ENCODE results near the gene MUC5B. TPM values are rescaled to one million over a fixed set of nuclear protein-coding genes. Genes with fewer than 3 reads are reported as not detected.
A peak's percentile ranks its signal among the peaks of the same experiment; 100 is the strongest.
"Not testable (repeated sequence)": the region's sequence is repeated elsewhere in the genome, so short reads cannot be mapped to it uniquely, and the experiment has no call there.

Gene MUC5B
- total RNA-seq, 1 donor from 2014 or later: not detected

DNA sequence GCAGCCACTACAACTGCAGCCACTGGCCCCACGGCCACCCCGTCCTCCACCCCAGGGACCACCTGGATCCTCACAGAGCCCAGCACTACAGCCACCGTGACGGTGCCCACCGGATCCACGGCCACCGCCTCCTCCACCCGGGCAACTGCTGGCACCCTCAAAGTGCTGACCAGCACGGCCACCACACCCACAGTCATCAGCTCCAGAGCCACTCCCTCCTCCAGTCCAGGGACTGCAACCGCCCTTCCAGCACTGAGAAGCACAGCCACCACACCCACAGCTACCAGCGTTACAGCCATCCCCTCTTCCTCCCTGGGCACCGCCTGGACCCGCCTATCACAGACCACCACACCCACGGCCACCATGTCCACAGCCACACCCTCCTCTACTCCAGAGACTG lies 23.4 kb downstream of the MUC5B start:
- not testable (repeated sequence) for H3K27me3 ChIP-seq (ENCODE audit: control insufficient read depth, insufficient read depth, low read length); DNase-seq (ENCODE audit: low read depth); H3K36me3 ChIP-seq (ENCODE audit: control insufficient read depth, insufficient read depth, low read length); H3K4me3 ChIP-seq (ENCODE audit: low read depth, low read length)
- peak; percentile 84 for FAIRE-seq

DNA sequence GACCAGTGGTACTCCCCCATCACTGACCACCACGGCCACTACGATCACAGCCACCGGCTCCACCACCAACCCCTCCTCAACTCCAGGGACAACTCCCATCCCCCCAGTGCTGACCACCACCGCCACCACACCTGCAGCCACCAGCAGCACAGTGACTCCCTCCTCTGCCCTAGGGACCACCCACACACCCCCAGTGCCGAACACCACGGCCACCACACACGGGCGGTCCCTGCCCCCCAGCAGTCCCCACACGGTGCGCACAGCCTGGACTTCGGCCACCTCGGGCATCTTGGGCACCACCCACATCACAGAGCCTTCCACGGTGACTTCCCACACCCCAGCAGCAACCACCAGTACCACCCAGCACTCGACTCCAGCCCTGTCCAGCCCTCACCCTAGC lies 24.2 kb downstream of the MUC5B start:
- DNase-seq (ENCODE audit: low read depth); H3K27me3 ChIP-seq (ENCODE audit: control insufficient read depth, insufficient read depth, low read length); FAIRE-seq; H3K4me3 ChIP-seq (ENCODE audit: low read depth, low read length); H3K36me3 ChIP-seq (ENCODE audit: control insufficient read depth, insufficient read depth, low read length): not testable (repeated sequence)

- not testable (repeated sequence) for FAIRE-seq; H3K36me3 ChIP-seq (ENCODE audit: control insufficient read depth, insufficient read depth, low read length); DNase-seq (ENCODE audit: low read depth); H3K4me3 ChIP-seq (ENCODE audit: low read depth, low read length); H3K27me3 ChIP-seq (ENCODE audit: control insufficient read depth, insufficient read depth, low read length)
Observed at GRCh38 chr11:1248951-1249350, 26.1 kb downstream of the MUC5B start.

- DNase-seq (ENCODE audit: low read depth); FAIRE-seq; H3K36me3 ChIP-seq (ENCODE audit: control insufficient read depth, insufficient read depth, low read length); H3K27me3 ChIP-seq (ENCODE audit: control insufficient read depth, insufficient read depth, low read length); H3K4me3 ChIP-seq (ENCODE audit: low read depth, low read length): not testable (repeated sequence)
Observed at GRCh38 chr11:1250411-1250810, 27.5 kb downstream of the MUC5B start.

DNA sequence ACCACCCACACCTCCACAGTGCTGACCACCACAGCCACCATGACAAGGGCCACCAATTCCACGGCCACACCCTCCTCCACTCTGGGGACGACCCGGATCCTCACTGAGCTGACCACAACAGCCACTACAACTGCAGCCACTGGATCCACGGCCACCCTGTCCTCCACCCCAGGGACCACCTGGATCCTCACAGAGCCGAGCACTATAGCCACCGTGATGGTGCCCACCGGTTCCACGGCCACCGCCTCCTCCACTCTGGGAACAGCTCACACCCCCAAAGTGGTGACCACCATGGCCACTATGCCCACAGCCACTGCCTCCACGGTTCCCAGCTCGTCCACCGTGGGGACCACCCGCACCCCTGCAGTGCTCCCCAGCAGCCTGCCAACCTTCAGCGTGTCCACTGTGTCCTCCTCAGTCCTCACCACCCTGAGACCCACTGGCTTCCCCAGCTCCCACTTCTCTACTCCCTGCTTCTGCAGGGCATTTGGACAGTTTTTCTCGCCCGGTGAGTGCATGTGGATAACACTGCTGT lies 28.4 kb downstream of the MUC5B start:
- no peak for FAIRE-seq
- DNase-seq (ENCODE audit: low read depth): no peak
- H3K4me3 ChIP-seq (ENCODE audit: low read depth, low read length): no peak overlapping the region
- TF ChIP-seq, protein P1, sequence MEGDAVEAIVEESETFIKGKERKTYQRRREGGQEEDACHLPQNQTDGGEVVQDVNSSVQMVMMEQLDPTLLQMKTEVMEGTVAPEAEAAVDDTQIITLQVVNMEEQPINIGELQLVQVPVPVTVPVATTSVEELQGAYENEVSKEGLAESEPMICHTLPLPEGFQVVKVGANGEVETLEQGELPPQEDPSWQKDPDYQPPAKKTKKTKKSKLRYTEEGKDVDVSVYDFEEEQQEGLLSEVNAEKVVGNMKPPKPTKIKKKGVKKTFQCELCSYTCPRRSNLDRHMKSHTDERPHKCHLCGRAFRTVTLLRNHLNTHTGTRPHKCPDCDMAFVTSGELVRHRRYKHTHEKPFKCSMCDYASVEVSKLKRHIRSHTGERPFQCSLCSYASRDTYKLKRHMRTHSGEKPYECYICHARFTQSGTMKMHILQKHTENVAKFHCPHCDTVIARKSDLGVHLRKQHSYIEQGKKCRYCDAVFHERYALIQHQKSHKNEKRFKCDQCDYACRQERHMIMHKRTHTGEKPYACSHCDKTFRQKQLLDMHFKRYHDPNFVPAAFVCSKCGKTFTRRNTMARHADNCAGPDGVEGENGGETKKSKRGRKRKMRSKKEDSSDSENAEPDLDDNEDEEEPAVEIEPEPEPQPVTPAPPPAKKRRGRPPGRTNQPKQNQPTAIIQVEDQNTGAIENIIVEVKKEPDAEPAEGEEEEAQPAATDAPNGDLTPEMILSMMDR (IDR thresholded peaks at IDR 0.05; ENCODE audit: insufficient read depth, low read length, severe bottlenecking): no peak
- H3K27me3 ChIP-seq (ENCODE audit: control insufficient read depth, insufficient read depth, low read length): no peaks in the 10 kb centered on the region
- H3K36me3 ChIP-seq (ENCODE audit: control insufficient read depth, insufficient read depth, low read length): no peaks in the 10 kb centered on the region

- Histone ChIP-seq H3K27me3 (ENCODE audit: control insufficient read depth, insufficient read depth, low read length) (no peaks in the 10 kb centered on the region), H3K4me3 (ENCODE audit: low read depth, low read length) (no peak overlapping the region), H3K36me3 (ENCODE audit: control insufficient read depth, insufficient read depth, low read length) (no peaks in the 10 kb centered on the region)
- no peak for DNase-seq (ENCODE audit: low read depth)
- TF ChIP-seq, protein P1 (IDR thresholded peaks at IDR 0.05; ENCODE audit: insufficient read depth, low read length, severe bottlenecking): no peak
- FAIRE-seq: peak; percentile 43
Observed at GRCh38 chr11:1252371-1253102, 29.7 kb downstream of the MUC5B start.

DNA sequence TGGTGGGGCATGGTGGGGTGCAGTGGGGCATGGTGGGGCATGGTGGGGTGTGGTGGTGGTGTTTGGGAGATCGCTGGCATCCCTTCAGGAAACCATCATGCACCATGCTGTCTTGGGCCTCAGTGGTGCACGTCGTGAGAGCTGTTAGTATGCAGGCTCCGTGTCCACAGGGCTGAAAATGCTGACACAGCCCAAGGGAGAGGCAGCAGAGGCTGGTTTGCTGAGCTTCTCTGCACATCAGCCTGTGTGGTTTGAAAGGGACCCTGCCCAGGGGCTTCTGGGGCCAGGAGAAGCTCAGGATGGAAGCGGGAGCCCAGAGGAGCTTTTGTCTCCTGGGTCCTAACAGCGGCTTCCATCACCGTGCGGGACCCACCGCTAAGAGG lies 30.2 kb downstream of the MUC5B start:
- FAIRE-seq (no peak), DNase-seq (ENCODE audit: low read depth) (no peak)
- no peaks in the 10 kb centered on the region for H3K36me3 ChIP-seq (ENCODE audit: control insufficient read depth, insufficient read depth, low read length)

More for the DNA sequence above, 30.2 kb downstream of the MUC5B start:
- no peak overlapping the region for H3K4me3 ChIP-seq (ENCODE audit: low read depth, low read length)
- no peaks in the 10 kb centered on the region for H3K27me3 ChIP-seq (ENCODE audit: control insufficient read depth, insufficient read depth, low read length)
- TF ChIP-seq, protein P1 (IDR thresholded peaks at IDR 0.05; ENCODE audit: insufficient read depth, low read length, severe bottlenecking): no peak
